SK-N-MC (cell line): ENCODE results near the gene LRIG3.

Source experiments
- EZH2 ChIP-seq: fragments of 200-600 bp; sonication (generic); IDR thresholded peaks from one replicate; pipeline ENCODE4 v1.6.1; 2017; ENCODE audit warnings: antibody characterized with exemption
- POLR2AphosphoS5 ChIP-seq: IDR thresholded peaks from 2 replicates; pipeline ENCODE4 v1.6.1; 2012; ENCODE audit warnings: mild to moderate bottlenecking, low read depth, low read length, borderline replicate concordance

GRCh38 chr12:58895053-58895452 is 25.3 kb downstream of the LRIG3 start:
- TF ChIP-seq EZH2 (no peak), POLR2AphosphoS5 (no peak)
